Neural cell (in vitro differentiated cells): ENCODE results near the gene SUGCT. TPM values are rescaled to one million over a fixed set of nuclear protein-coding genes. Genes with fewer than 3 reads are reported as not detected.

Experiments
- H2AFZ ChIP-seq: fragments of 200-600, 300-800 bp; sonication (generic), shearing (Covaris generic); 2 replicates; pipeline ENCODE4 v1.6.0; 2014; ENCODE audit warnings: low read depth, mild to moderate bottlenecking, antibody characterized with exemption, low read length, moderate library complexity
- H3F3A ChIP-seq: fragments of 200-600 bp; shearing (Covaris generic); 2 replicates; pipeline ENCODE4 v1.6.1; 2016; ENCODE audit warnings: mild to moderate bottlenecking, moderate library complexity, mixed read lengths, antibody characterized with exemption, low read length; ENCODE audit not compliant: insufficient read depth, poor library complexity, severe bottlenecking
- H3K27ac ChIP-seq: fragments of 200-600, 300-800 bp; sonication (generic), shearing (Covaris generic); 2 replicates; pipeline ENCODE4 v1.5.1; 2014; ENCODE audit warnings: mild to moderate bottlenecking, low read length, moderate library complexity
- H3K27me3 ChIP-seq: fragments of 300-800, 200-600 bp; sonication (generic), shearing (Covaris generic); 2 replicates; pipeline ENCODE4 v1.6.0; 2014; ENCODE audit warnings: mild to moderate bottlenecking, low read depth, low read length, moderate library complexity; ENCODE audit not compliant: insufficient read depth
- H3K36me3 ChIP-seq: fragments of 300-800, 200-600 bp; sonication (generic), shearing (Covaris generic); 2 replicates; pipeline ENCODE4 v1.5.1; 2014; ENCODE audit warnings: mild to moderate bottlenecking, antibody characterized with exemption, low read length, moderate library complexity; ENCODE audit not compliant: insufficient read depth
- H3K4me2 ChIP-seq: fragments of 300-800, 200-600 bp; sonication (generic), shearing (Covaris generic); 2 replicates; pipeline ENCODE4 v1.6.0; 2014; ENCODE audit warnings: mild to moderate bottlenecking, low read length
- H3K4me3 ChIP-seq: fragments of 300-800, 200-600 bp; sonication (generic), shearing (Covaris generic); 2 replicates; pipeline ENCODE4 v1.5.1; 2014; ENCODE audit warnings: mild to moderate bottlenecking, low read length, moderate library complexity
- H3K79me2 ChIP-seq: fragments of 200-600 bp; shearing (Covaris generic); replicated peaks from 2 replicates; pipeline ENCODE4 v1.6.0; 2014; ENCODE audit warnings: mild to moderate bottlenecking, low read length, moderate library complexity; ENCODE audit not compliant: insufficient read depth
- H3K9ac ChIP-seq: fragments of 300-800, 200-600 bp; sonication (generic), shearing (Covaris generic); 2 replicates; pipeline ENCODE4 v1.6.1; 2016; ENCODE audit warnings: mild to moderate bottlenecking, low read length, mixed read lengths
- H3K9me2 ChIP-seq: fragments of 200-600 bp; shearing (Covaris generic); 2 replicates; pipeline ENCODE4 v1.6.1; 2016; ENCODE audit warnings: mild to moderate bottlenecking, low read length, mixed read lengths; ENCODE audit not compliant: insufficient read depth
- H3K9me3 ChIP-seq: fragments of 200-600, 300-800 bp; sonication (generic), shearing (Covaris generic); 2 replicates; pipeline ENCODE4 v1.6.1; 2016; ENCODE audit warnings: mild to moderate bottlenecking, mixed run types, low read length, moderate library complexity, mixed read lengths
- H4K20me1 ChIP-seq: fragments of 200-600 bp; shearing (Covaris generic); 2 replicates; pipeline ENCODE4 v1.6.1; 2016; ENCODE audit warnings: mild to moderate bottlenecking, mixed run types; ENCODE audit not compliant: insufficient read depth
- EP300 ChIP-seq: fragments of 450-650 bp; conservative IDR thresholded peaks from 2 replicates; pipeline ENCODE4 v1.6.1; 2014; ENCODE audit warnings: antibody characterized with exemption, mild to moderate bottlenecking, moderate library complexity; ENCODE audit not compliant: poor library complexity, severe bottlenecking
- EZH2 ChIP-seq: fragments of 200-600, 300-800 bp; shearing (Covaris generic), sonication (generic); IDR thresholded peaks from 2 replicates; pipeline ENCODE4 v1.6.1; 2014; ENCODE audit warnings: antibody characterized with exemption, low read length, borderline replicate concordance, mild to moderate bottlenecking; ENCODE audit not compliant: insufficient read depth, poor library complexity, severe bottlenecking
- MXI1 ChIP-seq: fragments of 450-650 bp; conservative IDR thresholded peaks from 2 replicates; pipeline ENCODE4 v1.6.1; 2014; ENCODE audit warnings: antibody characterized with exemption, mild to moderate bottlenecking; ENCODE audit not compliant: poor library complexity, severe bottlenecking
- POLR2AphosphoS5 ChIP-seq: IDR thresholded peaks from 2 replicates; pipeline ENCODE4 v1.6.1; 2012
- RAD21 ChIP-seq: fragments of 450-650 bp; conservative IDR thresholded peaks from 2 replicates; pipeline ENCODE4 v1.6.1; 2014; ENCODE audit warnings: antibody characterized with exemption, mild to moderate bottlenecking, moderate library complexity
- SMC3 ChIP-seq: fragments of 450-650 bp; conservative IDR thresholded peaks from 2 replicates; pipeline ENCODE4 v1.6.1; 2014; ENCODE audit warnings: antibody characterized with exemption, mild to moderate bottlenecking, moderate library complexity; ENCODE audit not compliant: poor library complexity
- TAF1 ChIP-seq: IDR thresholded peaks from 2 replicates; pipeline ENCODE4 v1.6.1; 2012; ENCODE audit warnings: low read depth
- polyA plus RNA-seq: library from polyadenylated mRNA; depleted of rRNA; stranded (reverse); fragments of >200 nt; gene quantifications from 2 replicates; pipeline ENCODE4 v1.2.3, GENCODE V29; 2014
- TF ChIP-seq, protein P1 (sequence below): IDR thresholded peaks from 2 replicates; pipeline ENCODE4 v1.6.1; 2012; ENCODE audit warnings: borderline replicate concordance
- TF ChIP-seq, protein P2 (sequence below): fragments of 450-650 bp; IDR thresholded peaks from 2 replicates; pipeline ENCODE4 v1.5.1; 2014; ENCODE audit warnings: antibody characterized with exemption, mild to moderate bottlenecking, moderate library complexity; ENCODE audit not compliant: poor library complexity, severe bottlenecking

SUGCT gene
- polyA plus RNA-seq, 1 donor from 2014 or later = not detected

DNA sequence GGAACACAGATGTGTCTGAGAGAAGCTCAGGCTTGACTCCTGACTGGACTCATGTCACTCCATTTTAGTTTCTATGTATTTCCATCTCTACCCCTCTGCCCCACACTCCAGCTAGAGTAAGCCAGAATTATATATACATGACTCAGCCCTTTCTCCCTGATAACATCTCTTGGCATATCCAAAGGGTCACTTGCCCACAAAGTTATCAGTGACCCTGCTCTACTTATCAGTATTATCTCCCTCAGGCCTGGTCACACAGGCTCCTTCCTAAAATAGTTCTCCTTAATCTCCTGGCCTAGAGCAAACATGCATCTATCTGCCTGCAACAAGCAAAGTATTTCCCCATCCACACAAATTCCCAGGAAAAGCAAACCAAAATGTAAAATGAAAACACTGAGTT, 598.3 kb downstream of the SUGCT start:
- Histone ChIP-seq H3F3A (no peaks in the 10 kb centered on the region), H3K79me2 (no peaks in the 10 kb centered on the region), H3K4me3 (no peak overlapping the region), H2AFZ (no peak overlapping the region), H3K9me3 (no peaks in the 10 kb centered on the region), H4K20me1 (no peaks in the 10 kb centered on the region), H3K36me3 (no peaks in the 10 kb centered on the region), H3K27me3 (no peaks in the 10 kb centered on the region), H3K4me2 (no peak overlapping the region), H3K9ac (no peak overlapping the region), H3K27ac (no peak overlapping the region), H3K9me2 (no peaks in the 10 kb centered on the region)
- TF ChIP-seq TAF1 (no peak), EP300 (no peak), MXI1 (no peak), POLR2AphosphoS5 (no peak), EZH2 (no peak), RAD21 (no peak), SMC3 (no peak)
- TF ChIP-seq, protein P1, sequence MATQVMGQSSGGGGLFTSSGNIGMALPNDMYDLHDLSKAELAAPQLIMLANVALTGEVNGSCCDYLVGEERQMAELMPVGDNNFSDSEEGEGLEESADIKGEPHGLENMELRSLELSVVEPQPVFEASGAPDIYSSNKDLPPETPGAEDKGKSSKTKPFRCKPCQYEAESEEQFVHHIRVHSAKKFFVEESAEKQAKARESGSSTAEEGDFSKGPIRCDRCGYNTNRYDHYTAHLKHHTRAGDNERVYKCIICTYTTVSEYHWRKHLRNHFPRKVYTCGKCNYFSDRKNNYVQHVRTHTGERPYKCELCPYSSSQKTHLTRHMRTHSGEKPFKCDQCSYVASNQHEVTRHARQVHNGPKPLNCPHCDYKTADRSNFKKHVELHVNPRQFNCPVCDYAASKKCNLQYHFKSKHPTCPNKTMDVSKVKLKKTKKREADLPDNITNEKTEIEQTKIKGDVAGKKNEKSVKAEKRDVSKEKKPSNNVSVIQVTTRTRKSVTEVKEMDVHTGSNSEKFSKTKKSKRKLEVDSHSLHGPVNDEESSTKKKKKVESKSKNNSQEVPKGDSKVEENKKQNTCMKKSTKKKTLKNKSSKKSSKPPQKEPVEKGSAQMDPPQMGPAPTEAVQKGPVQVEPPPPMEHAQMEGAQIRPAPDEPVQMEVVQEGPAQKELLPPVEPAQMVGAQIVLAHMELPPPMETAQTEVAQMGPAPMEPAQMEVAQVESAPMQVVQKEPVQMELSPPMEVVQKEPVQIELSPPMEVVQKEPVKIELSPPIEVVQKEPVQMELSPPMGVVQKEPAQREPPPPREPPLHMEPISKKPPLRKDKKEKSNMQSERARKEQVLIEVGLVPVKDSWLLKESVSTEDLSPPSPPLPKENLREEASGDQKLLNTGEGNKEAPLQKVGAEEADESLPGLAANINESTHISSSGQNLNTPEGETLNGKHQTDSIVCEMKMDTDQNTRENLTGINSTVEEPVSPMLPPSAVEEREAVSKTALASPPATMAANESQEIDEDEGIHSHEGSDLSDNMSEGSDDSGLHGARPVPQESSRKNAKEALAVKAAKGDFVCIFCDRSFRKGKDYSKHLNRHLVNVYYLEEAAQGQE = no peak
- TF ChIP-seq, protein P2, sequence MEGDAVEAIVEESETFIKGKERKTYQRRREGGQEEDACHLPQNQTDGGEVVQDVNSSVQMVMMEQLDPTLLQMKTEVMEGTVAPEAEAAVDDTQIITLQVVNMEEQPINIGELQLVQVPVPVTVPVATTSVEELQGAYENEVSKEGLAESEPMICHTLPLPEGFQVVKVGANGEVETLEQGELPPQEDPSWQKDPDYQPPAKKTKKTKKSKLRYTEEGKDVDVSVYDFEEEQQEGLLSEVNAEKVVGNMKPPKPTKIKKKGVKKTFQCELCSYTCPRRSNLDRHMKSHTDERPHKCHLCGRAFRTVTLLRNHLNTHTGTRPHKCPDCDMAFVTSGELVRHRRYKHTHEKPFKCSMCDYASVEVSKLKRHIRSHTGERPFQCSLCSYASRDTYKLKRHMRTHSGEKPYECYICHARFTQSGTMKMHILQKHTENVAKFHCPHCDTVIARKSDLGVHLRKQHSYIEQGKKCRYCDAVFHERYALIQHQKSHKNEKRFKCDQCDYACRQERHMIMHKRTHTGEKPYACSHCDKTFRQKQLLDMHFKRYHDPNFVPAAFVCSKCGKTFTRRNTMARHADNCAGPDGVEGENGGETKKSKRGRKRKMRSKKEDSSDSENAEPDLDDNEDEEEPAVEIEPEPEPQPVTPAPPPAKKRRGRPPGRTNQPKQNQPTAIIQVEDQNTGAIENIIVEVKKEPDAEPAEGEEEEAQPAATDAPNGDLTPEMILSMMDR = no peak

DNA sequence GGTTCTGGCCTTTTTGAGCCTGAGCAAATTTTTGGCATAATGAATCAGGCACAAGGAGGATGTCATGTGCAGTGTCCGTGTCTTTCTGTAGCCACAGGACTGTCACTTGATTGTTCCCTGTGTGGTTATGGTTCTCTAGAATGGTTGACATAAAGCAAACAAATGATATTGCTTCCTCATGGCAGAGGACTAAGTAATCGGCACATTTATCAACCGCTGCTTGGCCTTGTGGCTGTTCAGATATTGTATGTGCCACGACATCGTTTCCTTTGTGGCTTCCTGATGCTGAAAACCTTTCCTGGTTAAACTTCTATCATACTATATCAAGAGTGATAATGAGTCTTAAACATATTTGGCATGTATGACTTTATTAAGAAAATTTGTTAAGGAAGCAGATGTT, 598.8 kb downstream of the SUGCT start:
- Histone ChIP-seq H3K9ac (no peak overlapping the region), H3K4me3 (no peak overlapping the region), H3K27ac (no peak overlapping the region), H3K4me2 (no peak overlapping the region), H3K9me2 (no peaks in the 10 kb centered on the region), H3K27me3 (no peaks in the 10 kb centered on the region), H3K36me3 (no peaks in the 10 kb centered on the region), H3K9me3 (no peaks in the 10 kb centered on the region), H3F3A (no peaks in the 10 kb centered on the region), H3K79me2 (no peaks in the 10 kb centered on the region), H2AFZ (no peak overlapping the region), H4K20me1 (no peaks in the 10 kb centered on the region)
- no peak for TF ChIP-seq POLR2AphosphoS5
- no peak for TF ChIP-seq EP300
- TF ChIP-seq, protein P2 = no peak
- TF ChIP-seq, protein P1 = no peak
- TF ChIP-seq RAD21 = no peak
